Epithelial cell of prostate (primary cell): ENCODE results near the gene ALDH4A1.
"Not testable (repeated sequence)": the region's sequence is repeated elsewhere in the genome, so short reads cannot be mapped to it uniquely, and the experiment has no call there.

Experiments
- DNase-seq: peaks from one replicate; pipeline ENCODE4 v3.0.0-alpha.2; 2011; ENCODE audit warnings: low read depth, low spot score
- H3K27ac ChIP-seq: fragments of 450-650 bp; 2 replicates; pipeline ENCODE4 v1.5.1; 2017; ENCODE audit warnings: mild to moderate bottlenecking

ALDH4A1 gene

DNA sequence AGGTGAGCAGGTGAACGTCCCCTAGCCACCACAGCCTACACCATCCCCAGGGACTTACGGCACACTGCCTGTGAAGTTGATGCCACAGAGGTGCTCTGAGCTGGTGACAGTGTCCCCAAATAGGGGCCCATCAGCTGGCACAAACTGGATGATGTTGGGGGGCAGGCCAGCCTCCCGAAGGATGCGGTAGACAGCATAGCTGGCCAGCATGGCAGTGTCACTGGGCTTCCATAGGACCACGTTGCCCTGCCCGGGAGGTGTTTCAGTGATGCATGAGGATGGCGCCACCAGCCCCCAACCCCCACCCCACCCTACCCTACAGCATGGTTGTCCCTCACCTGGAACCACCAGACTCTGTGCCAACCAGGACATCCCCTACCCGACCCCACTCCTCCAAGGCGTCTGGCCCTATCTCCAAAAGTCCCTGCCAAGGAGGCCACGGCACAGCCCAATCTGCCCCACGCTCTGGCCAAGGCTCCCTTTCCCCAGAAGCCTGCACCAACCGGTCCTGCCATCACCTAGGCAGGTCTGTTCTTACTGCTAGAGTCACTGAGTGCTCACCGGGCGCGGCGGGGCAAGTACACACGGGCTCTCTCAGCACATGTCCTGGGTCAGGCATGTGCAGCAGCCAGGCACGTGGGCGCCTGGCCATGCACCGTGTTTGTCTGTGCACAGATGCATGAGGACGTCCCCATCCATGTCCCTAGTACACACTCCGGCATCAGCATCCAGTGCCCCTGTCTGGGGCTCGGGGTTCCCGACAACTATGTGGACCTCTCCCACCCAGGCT, 20.5 kb downstream of the ALDH4A1 start:
- no peak overlapping the region for H3K27ac ChIP-seq
- DNase-seq = peak; percentile 62

DNA sequence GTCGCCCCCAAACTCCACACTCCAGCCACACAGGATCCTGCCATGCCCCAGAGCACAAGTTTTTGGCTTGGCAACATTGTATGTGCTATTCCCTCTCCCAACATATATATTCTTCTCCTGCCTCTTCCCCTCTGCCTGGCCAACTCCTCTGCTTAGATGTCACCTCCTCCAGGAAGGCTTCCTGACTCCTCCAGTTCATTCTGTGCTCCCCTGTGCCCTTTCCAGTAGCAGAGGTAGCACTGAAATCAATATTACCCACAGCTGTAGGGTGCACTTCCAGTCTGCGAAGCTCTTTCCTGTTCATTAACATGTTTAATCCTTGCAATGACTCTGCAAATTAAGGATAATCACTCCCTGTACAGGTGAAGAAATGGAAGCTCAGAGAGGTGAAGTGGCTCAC, 21.2 kb downstream of the ALDH4A1 start:
- DNase-seq = no peak
- no peak overlapping the region for H3K27ac ChIP-seq

- DNase-seq = no peak
- H3K27ac ChIP-seq = no peak overlapping the region
Observed at GRCh38 chr1:18880585-18880984, 21.8 kb downstream of the ALDH4A1 start.

DNA sequence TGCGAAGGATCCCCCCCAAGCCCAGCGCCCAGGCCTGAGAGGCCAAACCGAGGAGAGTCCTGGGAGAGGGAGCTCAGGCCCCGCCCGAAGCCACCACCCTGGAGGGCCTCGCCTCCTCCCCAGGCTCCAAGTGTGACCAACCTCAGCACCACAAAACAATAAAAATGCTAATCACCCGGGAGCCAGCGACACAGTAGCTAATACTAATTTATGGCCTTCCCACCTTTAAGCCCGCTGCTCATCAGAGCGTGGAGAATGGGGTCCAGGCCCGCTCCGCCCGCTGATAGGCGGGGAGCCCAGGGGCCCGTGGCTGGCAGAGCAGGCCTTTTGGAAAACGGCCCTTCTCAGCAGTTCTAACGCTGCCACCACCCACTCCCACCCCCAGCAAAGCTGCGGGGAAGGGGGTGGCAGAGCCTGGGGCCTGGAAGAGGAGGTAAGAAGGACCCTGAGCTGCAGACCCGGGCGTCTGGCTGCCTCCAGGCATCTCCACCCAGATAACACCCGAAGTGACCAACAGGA, 22.5 kb downstream of the ALDH4A1 start:
- H3K27ac ChIP-seq = no peak overlapping the region
- no peak for DNase-seq

GRCh38 chr1:18879215-18879790, 23.1 kb downstream of the ALDH4A1 start:
- no peak for DNase-seq
- no peak overlapping the region for H3K27ac ChIP-seq

GRCh38 chr1:18878538-18879214, 23.7 kb downstream of the ALDH4A1 start:
- H3K27ac ChIP-seq = no peak overlapping the region
- no peak for DNase-seq

GRCh38 chr1:18877282-18877681, 25.1 kb downstream of the ALDH4A1 start:
- no peak overlapping the region for H3K27ac ChIP-seq
- DNase-seq = no peak

DNA sequence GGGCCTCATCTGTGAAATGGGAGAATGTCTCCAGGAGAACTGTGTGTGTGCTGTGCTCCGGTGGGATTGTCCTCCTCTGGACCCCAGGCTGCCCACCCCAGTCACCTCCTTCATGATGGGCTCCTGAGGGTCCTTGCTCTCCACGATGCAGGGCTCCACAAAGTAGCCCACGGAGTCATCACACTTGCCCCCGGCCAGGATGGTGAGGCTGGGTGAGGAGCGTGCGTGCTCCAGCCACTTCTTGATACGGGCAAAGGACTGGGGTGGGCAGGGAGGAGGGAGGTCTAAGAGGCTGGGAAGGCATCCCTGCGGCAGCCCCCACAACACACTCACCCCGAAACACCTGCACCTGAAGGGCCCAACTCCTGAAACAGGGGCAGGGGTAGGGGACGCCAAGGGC, 26.1 kb downstream of the ALDH4A1 start:
- H3K27ac ChIP-seq = no peak overlapping the region
- no peak for DNase-seq

GRCh38 chr1:18875796-18876128, 26.6 kb downstream of the ALDH4A1 start:
- DNase-seq = no peak
- H3K27ac ChIP-seq = no peak overlapping the region

GRCh38 chr1:18875107-18875795, 27.1 kb downstream of the ALDH4A1 start:
- no peak overlapping the region for H3K27ac ChIP-seq
- DNase-seq = peak; percentile 36

DNA sequence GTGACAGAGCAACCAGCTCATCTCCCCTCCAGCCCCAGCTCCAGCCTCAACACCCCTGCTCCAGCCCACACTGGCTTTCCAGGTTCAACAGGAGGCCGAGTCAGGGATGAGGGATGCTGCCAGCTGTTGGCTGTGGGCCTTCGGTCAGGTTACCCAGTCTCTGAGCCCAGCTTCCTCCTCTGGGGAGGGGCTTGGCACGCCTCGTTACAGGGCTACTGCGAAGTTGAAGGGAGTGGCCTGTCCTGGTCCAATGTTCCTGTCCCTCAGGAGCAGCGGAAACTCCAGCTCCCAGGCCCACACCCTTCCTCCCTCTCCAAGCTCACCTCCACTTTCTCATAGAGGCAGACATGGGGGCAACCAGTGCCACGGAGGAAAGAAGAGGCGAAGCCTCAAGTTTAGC, 27.8 kb downstream of the ALDH4A1 start:
- H3K27ac ChIP-seq = no peak overlapping the region
- DNase-seq = no peak

DNA sequence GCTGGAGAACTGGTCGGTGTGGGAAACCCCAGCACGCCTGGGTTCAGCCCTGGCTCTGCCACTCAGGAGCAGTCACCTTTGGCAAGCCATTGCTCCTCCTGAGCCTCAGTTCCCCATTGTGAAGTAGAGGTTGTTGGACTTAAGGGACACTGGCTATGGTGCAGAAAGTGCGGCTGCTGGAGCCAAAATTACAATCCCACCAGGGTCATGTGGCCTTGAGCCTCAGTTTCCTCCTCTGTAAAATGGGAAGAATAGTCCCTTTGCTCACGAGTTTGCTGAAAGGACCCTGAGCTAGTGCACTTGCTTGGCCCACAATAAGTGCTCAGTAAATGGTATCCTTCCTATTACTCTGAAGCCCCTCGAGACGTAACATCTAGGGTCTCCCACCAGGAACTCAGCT, 28.3 kb downstream of the ALDH4A1 start:
- no peak overlapping the region for H3K27ac ChIP-seq
- no peak for DNase-seq

- no peak overlapping the region for H3K27ac ChIP-seq
- DNase-seq = no peak
Observed at GRCh38 chr1:18872071-18872611, 30.2 kb downstream of the ALDH4A1 start.

GRCh38 chr1:18871401-18872070, 30.8 kb downstream of the ALDH4A1 start:
- no peak overlapping the region for H3K27ac ChIP-seq
- no peak for DNase-seq

- no peak for DNase-seq
- H3K27ac ChIP-seq = no peak overlapping the region
Observed at GRCh38 chr1:18870957-18871356, 31.4 kb downstream of the ALDH4A1 start.

GRCh38 chr1:18870595-18870865, 31.8 kb downstream of the ALDH4A1 start:
- not testable (repeated sequence) for DNase-seq, H3K27ac ChIP-seq

DNA sequence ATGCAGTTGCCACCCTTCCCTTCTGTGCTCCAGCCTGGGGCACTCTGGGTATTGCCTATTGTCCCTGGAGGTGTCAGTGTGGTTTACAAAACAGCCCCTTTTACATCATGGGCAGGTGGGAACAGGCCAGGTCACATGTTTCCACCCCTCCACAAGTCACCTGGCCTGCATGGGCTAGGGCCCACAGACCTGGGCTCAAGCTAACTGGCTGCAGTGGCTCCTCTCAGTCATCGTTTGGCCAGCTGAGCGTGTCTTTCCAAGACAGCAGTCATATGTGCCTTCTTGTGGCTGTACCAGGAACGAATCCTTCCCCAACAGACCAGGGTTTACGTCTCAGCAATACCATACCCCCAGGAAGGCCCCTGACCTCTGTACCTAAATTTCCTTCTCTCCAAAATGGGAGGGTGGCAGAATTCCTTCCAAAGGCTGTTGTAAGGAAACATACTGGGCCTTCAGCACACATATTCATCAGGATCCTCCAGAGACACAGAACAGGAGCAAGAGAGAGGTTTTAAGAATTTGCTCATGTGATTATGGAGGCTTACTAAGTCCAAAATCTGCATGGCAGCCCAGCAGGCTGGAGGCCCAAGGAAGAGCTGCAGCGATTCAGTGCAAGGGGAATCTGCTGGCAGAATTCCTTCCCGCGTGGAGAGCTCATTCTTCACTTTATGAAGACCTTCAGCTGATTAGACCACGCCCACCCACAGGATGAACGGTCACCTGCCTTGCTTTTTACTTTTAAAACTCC, 32.3 kb downstream of the ALDH4A1 start:
- H3K27ac ChIP-seq = no peak overlapping the region
- DNase-seq = no peak

GRCh38 chr1:18868801-18869424, 33.4 kb downstream of the ALDH4A1 start:
- H3K27ac ChIP-seq = no peak overlapping the region
- no peak for DNase-seq

GRCh38 chr1:18868354-18868753, 34.0 kb downstream of the ALDH4A1 start:
- H3K27ac ChIP-seq = no peak overlapping the region
- DNase-seq = no peak
